Activated CD4-positive, alpha-beta T cell treated with anti-CD3 and anti-CD28 coated beads for 24 hours (primary cell): ENCODE results near the gene TLCD5.

Experiments used
- DNase-seq, 2 donors: peaks; one replicate each; pipeline ENCODE4 v3.0.0-alpha.2; 2020; ENCODE audit warnings: low read depth in 2 of 2

The TLCD5 gene

GRCh38 chr11:120308081-120308480, 17.0 kb upstream of the TLCD5 start:
- no peak for DNase-seq

DNA sequence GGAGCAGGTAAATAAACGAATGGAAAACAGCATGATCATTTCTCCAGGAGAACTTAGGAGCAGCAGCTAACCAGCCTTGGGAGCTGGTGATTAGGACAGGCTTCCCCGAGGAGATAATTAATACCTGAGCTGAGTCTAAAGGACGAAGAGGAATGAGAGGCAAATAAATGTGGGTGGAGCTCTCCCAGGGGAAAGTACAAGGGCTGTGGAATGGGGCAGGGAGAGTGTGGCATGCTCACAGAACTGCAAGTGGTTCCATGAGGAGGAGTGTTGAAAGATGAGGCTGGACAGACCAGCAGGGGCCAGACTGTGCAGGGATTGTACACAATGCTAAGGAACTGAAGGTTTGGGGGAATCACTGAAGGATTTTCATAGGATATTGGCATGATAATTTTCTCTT, 14.2 kb upstream of the TLCD5 start:
- no peak for DNase-seq

DNA sequence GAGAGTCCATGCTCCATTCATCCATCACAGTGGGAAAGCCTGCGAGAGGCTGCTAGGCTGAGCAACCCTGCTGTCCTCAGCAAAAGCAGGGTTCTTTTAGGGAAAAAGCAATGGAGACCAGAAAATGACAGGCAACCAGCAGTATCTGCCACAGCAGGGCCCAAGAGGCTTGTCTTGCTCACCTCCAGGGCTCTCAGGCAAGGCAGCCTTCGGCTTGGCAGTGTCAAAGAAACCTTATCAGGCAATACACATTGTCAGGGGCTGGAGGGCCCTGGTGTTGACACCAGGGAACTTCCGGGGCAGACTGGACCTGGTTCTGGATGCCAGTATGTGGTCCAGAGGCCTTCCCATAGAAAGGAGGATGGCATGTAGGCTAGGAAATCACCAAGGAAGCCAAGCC, 10.2 kb upstream of the TLCD5 start:
- no peak for DNase-seq

DNA sequence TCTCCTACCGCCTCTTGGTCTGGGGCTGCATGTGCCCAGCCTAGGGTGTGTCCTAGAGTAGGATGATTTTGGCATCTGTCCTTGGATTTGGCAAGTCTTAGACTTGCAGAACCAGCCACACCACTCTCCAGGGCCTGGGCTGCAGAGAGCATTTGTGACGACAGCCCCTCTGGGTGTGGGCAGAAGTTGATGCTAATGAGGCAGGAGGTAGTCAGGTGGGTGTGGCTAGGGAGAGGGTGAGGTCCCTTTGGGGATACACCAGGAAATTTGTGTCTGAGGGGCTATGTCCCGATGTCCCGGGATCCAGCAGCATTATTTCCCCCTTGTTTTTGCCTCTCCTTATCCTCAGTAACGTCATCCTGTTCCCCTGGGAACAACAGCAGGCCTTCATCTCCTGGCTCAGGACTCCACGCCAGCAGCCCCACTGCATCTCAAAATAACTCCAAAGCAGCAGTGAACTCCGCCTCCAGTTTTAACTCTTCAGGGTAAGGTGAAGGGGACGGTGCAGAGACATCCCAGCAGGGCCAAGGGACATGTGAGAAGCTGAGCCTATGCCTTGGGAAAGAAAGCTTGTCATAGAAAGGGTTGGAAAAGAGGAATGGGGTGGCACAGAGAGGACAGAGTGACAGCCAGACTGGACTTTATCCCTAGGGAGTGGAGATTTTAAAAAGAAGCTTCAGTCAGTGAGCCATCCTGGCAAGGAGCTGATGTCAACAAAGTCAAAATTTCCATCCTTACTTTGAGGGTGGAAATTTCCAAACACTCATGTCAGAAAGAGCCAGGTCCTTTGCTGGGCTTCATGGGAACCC, 8.0 kb upstream of the TLCD5 start:
- no peak for DNase-seq

DNA sequence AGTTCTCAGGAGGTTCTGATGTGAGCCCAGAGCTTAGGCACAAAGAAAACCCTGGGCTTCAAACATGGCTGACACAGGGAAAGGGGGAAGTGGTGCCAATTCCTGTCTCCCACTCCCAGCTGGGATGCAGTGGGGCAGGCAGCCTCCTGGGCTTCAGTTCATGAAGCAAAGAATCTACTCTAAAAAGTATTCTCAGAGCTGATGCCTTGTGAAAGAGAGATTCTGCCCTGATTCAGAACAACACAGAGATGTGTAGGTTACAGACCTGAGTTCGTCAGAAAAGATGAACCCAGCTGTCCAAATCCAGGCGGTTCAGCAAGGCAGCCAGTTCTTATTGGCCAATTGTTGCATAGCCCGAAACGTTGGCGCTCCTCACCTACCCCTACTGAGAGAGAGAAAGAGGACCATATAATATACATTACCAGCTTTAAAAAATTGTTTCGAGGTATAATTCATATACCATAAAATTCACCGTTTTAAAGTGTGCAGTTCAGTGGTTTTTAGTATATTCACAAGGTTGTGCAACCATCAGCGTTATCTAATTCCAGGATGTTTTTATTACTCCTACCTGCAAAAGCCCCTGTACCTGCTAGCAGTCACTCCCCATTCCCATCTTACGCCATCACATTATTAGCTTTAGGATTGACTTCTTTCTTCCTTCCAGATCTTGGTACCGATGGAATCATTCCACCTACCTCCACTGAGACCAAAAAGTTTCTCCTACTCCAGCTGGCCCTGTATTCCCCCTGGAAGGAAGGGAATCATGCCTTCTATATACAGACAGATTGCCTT, 7.2 kb upstream of the TLCD5 start:
- DNase-seq = no peak

GRCh38 chr11:120318906-120319305, 6.2 kb upstream of the TLCD5 start:
- no peak for DNase-seq

DNA sequence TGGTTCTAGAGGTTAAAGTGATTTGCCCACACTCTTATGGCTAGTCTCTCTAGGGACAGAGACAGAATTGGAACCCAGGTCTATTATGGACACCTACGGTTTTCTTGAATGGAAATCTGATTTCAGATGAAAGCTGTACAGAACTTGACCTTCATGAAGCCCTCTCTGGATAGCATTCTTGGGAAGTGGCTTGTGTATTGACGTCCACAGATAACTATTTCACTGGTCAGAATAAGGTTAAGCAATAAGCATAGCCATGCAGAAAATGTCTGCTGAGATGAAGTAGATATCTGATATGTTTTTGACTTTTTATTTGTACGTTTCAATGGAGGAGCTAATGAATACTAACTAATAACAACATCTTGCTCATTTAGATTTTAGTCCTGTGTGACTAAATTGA, 1.1 kb downstream of the TLCD5 start:
- no peak for DNase-seq

- DNase-seq = no peak
Measured at GRCh38 chr11:120326845-120327281, 1.8 kb downstream of the TLCD5 start.

DNA sequence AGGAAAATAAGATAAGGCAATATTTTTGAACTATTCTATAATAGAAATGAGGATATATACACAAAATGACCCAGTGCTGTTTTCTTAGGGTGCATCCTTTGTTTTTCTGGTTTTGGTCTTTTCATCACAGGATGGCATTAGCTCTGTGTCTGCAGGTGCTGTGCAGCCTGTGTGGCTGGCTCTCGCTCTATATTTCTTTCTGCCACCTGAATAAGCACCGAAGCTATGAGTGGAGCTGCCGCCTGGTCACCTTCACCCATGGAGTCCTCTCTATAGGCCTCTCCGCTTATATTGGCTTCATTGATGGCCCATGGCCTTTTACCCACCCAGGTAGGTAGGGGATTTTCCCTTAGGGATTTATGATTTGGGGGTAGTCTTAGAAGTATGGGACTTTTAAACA, 2.2 kb downstream of the TLCD5 start:
- DNase-seq = no peak

- no peak for DNase-seq
Measured at GRCh38 chr11:120329556-120329955, 4.5 kb downstream of the TLCD5 start.

- no peak for DNase-seq
Measured at GRCh38 chr11:120330045-120330444, 4.9 kb downstream of the TLCD5 start.

- DNase-seq = no peak
Measured at GRCh38 chr11:120331301-120331996, 6.3 kb downstream of the TLCD5 start.

- DNase-seq = no peak
Measured at GRCh38 chr11:120332822-120333716, 8.0 kb downstream of the TLCD5 start.

GRCh38 chr11:120333801-120334200, 8.7 kb downstream of the TLCD5 start:
- no peak for DNase-seq

- no peak for DNase-seq
Measured at GRCh38 chr11:120334332-120334731, 9.2 kb downstream of the TLCD5 start.

DNA sequence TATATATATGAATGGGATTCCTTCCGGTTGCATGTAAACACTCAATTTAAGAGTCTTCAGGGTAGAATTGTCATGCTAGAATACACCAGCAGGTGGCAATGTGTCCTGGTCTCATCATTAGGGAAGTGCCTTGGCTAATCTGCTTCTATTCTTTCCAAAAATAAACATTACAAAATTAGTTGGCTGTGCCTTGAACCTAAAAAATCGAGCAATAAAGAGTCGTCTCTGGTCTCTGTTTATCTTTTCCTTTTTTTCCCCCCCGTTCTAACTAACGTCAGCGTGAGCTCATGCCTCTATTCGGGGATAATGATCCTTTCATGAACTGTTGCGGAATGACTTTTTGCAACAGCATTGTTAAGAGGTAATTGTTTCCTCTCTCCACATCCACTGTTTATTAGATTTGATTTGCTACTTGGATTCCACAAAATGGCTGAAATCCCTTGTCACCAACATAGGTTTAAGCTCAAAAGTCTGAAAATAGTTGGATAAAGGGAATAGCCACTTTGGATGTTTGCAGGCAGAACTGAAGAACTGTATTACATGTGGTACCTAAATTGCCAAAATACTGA, 9.9 kb downstream of the TLCD5 start:
- peak; percentile 32 to 52 for DNase-seq

GRCh38 chr11:120335556-120335907, 10.4 kb downstream of the TLCD5 start:
- peak in 1 of 2 donors; percentile 10 for DNase-seq

GRCh38 chr11:120335908-120336640, 11.0 kb downstream of the TLCD5 start, which contains the start of gene ARHGEF12:
ARHGEF12 (plus strand) TSS chr11:120336413; CDS start chr11:120337244, 831 bp downstream.
- peak; percentile 78 to 79 for DNase-seq

DNA sequence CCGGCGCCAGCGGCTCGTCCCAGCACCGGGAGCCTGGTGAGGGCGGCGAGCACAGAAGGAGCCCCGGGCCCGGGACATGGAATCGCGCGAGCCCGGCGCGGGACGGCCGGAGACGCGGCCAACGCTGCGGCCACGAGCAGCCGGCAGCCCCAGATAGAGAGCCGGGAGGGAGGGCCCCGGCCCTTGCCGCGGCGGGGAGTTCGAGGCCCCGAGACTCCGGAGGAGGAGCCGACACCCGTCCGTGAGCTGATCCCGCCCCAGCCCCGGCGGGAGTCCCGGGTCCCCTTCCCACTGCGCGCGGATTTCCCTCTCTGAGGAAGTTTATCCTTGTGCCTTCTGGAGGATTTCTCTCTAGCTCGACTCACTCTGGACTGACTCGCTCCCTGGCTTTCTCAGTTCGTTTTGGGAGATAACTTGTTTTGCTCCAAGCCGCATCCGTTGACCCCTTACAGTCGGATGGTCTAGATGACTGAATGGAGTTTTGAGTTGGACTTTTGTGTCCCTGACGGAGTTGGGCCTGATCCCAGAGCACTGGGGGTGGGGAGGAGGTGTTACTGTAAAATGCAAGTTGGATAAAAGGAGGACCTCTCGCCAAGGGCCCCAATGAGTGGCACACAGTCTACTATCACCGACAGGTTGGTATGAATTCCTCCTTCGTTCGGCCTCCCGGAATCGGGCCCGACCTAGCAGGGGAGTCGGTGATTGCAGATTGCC, 11.7 kb downstream of the TLCD5 start:
- DNase-seq = no peak
